GM18907 (cell line): Measurements from ENCODE around the gene FOXS1.

Experiments used
- ATAC-seq: cut with Tn5 transposase; IDR thresholded peaks from one replicate; pipeline ENCODE4 v1.9.1; 2021; ENCODE audit warnings: mild to moderate bottlenecking, moderate library complexity; ENCODE audit not compliant: unreplicated experiment

Gene FOXS1

DNA sequence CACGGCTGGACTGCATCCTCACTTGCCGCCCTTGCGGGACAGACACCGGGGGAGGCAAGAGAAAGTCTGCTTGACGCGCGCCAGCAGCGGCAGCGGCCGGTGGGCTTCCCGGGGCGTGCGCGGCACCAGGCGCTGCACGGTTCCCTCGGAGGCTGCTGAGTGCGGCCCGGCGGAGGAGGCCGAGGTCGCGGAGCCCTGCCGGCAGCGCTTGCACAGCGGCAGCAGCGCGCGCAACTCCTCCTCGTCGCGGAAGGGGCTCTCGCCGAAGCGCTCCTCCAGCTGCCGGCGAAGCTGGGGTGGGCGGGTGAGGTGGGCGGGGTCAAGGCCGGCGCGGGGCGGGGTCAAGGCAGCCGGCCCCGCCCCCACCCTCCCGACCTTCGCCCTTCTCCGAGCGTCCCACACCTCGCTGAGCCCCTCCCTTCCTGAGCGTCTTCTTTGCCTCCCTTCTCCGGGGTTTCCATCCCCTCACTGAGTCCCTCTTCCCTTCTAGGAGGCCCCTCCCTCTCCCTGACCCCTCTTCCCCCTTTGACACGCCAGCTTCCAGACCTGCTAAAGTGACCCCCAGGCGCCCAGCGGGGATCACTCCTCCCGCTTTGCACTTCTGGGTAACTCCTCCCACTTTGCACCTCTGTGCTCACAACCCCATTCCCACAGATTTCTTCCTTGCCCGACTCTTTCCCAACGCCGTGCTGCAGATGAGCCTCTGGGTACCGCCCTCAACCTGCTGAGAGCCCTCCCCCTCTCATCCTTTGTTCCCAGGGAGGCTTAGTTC lies 16.2 kb upstream of the FOXS1 start:
- ATAC-seq: peak; percentile 60

DNA sequence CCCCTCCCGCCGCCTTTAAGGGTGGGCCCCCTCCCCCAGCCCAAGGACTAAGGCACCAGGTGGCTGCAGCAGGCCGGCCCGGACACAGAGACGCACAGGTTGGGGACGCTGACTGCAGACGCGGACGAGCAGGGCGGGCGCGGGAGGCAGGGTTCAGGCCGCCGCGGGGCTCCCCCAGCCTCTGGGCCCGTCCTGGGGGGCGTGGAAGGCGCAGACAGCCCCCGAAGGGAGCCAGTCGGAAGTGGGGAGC lies 15.7 kb upstream of the FOXS1 start:
- peak; percentile 33 for ATAC-seq

DNA sequence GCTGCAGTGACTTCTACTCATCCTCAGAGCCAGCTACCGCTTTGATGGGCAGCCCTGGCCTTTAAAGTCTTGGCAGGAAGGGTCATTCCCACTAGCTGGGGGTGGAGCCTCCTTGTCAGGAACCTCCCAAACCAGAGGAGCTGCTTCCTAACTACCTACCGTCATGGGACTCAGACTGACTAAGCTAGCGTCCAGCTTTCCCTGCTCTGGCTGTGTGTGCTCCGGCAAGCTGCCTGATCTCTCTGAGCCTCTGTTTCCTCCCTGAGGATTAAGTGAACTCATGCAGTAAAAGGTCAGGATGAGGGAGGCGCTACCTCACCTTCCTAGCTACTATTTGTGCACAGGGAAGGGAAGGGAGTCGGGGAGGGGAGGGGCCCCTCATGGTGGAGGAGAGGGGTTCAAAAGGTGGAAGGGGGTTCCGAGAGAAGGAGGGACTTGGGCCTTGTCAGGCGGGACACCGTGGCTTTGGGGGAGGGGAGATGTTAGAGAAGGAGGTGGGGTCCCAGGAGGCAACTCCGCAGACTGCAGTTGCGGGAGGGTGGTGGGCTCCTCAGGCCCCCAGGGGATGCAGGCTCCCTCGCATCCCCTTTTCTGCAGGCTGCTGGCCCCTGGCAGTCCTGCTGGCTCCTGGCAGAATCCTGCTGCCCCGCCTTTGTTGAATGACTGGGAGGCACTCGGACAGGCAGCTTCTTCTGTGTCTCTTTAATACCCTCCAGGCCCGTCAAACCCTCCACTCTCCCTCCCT lies 15.2 kb upstream of the FOXS1 start:
- no peak for ATAC-seq

DNA sequence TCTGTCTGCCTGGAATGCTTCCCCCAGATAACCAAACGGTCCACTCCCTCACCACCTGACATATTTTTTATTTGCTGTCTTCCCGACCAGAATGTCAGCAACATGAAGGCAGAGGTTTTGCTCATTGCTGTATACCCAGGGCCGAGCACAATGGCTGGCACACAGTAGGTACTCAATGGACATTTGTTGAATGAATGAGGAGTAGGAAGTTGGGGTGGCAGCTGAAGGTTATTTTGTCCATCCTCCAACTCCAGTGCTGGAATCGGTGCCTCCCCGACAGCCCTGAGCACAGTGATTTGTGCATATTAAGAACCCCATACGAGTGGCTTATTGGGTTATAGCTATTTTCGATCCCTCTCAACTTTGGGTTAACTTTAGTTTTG lies 14.6 kb upstream of the FOXS1 start:
- ATAC-seq: no peak

DNA sequence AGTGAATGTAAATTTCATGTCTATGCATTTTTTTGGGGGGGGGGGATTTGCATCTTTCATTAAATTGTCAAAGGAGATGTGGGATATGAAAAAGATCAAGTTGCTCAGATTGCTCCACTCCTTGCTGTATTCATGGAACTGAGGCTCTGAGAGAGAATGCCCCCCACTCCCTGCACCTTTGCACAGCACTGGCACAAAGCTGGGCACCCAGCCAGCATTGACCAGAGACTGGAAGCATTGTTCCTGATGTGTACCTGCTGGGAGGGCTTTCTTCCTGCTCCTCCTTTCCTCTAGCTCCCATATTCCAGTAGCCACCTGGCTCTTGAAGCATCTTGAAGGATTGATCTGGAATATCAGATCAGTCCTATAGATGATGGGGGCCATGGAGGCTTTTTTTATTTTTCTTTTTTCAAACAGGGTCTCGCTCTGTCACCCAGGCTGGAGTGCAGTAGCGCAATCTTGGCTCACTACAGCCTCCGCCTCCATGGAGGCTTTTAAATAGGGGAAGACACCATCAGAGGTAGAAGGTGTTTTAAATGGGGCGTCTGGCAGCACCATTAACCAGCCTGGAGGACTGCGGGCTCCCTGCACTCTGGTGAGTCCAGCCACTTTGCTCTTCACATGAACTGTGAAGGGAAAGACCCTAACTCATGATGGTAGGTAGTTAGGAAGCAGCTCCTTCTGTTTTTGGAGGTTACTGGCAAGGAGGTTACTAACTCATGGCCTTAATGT lies 14.0 kb upstream of the FOXS1 start:
- ATAC-seq: no peak

DNA sequence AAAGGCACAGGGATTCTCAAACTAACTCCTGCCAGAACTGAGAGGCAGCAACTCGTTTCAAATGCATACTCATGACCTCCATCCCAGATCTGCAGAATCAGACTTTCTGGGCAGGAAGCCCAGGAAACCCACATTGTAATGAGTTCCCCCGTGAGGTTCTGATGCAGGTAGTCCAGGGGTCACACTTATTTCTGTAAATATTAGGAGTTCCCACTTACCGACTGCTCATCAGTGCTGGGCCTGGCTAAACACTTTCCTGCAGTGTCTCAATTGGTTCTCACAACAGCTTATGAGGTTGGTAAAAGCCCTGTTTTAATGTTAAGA lies 13.3 kb upstream of the FOXS1 start:
- no peak for ATAC-seq

DNA sequence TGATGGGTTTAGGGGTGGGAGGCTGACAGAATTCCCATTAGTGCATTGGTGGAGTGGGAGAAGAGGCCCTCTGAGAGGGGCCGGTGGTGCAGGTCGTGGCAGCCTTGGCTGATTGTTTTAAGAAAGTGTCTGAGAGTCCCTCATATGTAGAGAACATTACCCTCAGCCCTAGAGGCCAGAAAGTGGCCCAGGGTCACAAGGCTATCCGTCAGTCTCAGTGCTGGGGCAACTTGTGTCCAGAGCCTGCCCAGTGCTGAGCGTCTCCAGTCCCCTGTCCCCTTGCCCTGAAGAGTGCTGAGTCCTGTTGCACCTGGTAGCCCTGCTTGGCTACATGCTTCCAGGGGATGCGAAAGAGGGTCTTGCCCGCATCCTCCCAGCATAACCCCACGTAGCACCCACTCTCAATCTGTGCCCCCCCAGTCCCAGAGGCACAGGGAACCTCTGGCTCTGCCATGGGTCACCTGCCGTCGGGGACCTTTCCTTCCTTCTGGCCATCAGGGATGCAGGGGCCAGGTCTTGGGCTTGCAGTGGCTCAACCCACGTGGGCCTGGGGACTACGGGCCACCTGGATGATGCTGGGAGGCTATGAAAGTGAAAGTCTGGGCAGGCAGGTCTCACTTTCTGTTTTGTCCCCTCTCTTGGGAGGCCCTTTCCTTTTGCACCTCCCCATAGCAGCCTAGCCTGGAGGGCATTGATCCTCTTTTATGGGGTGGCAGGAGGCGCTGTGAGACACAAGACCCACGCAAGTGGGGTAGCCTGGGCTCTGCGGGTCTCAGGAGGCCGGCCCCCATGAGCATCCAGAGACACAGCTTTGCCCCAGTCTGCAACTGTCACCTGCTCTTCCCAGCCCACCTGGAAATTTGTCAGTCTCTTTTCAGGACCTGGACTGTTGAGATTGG lies 12.7 kb upstream of the FOXS1 start:
- ATAC-seq: no peak

DNA sequence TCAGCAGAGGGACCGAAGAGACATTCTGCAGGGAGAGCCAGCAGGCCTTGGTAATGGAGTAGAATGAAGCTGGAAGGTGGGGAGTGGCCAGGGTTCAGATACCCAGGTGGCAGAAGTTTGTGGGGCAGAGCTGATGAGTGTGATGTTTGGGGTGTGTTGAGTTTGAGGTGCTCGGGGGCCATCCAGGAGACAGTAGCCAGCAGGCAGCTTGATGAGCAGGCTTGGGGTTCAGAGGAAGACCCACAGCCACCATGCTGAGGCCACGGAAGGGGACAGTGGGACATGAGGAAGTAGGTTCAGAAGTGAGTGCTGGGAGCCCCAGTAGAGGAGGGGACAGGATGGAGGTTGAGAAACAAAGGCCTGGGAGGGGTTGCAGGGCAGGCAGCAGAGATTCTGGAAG lies 11.1 kb upstream of the FOXS1 start:
- no peak for ATAC-seq

DNA sequence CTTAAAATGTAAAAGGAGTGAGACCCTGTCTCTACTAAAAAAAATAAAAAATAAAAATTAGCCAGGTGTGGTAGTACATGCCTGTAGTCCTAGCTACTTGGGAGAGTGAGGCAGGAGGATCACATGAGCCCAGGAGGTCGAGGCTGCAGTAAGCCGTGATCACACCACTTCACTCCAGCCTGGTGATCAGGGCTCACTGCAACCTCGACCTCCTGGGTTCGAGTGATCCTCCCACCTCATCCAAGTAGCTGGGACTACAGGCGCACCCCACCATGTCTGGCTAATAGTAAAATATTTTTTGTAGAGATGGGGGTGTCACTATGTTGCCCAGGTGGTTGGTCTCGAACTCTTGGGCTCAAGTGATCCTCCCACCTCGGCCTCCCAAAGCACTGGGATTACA lies 8.1 kb upstream of the FOXS1 start:
- ATAC-seq: no peak

DNA sequence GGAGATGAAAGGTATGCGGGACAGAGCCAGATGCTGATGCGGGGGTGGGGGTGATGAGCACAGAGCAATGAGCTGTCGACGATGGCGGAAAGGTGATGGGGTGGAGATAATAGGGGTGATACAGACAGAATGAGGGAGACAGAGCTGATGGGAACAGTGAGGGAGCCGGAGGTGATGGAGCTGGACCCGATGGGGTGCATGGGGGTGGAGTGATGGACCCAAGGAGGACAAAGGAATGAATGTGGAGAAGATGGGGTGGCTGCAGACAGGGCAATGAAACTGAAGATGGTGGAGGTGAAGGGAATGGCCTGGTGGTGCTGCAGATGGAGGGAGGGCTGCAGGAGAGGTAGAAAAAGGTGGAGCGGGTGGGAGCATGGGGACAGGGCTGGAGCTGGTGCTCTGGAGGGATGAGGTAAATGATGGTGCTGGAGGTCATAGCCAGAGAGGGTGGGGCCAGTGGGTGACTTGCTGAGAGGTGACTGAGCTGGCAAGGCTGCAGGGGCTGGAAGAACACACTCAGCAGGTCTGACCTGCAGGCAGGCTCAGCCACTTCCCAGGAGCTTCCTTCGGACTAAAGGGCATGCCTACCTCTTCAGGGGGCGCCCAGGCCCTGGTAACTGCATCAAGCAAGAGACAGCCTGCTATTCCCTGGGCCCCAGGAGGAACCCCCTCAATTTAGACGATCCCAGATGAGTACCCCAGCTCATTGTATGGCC lies 6.0 kb upstream of the FOXS1 start:
- ATAC-seq: no peak

DNA sequence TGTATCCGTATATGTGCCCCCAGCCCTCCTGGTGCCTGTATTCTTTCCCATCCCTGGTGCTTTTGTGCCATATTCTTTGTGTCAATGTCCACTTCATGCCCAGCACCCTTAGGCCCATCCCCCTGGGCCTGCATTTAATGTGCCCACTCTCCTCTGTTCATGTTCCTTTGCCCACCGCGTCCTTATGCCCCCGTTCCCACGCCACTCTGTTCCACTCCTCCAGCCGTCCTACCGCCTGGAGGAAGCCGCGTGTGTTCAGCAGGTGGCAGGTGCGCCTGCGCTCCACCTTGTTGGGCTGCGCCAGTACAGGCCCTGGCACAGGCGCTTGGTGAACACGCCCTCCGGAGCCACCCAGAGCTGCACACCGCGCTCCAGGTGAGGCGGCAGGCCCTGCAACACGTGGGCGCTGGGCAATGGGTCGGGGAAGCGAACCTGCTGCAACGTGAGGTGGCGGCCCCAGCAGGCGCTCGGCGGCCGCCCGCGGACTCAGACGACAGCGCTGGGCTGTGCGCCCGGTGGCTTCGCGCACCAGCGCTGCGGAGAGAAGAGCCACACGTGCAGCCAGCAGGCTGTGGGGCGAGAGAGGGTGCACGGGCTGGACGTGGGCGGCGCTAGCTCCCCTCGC lies 4.0 kb upstream of the FOXS1 start:
- no peak for ATAC-seq

DNA sequence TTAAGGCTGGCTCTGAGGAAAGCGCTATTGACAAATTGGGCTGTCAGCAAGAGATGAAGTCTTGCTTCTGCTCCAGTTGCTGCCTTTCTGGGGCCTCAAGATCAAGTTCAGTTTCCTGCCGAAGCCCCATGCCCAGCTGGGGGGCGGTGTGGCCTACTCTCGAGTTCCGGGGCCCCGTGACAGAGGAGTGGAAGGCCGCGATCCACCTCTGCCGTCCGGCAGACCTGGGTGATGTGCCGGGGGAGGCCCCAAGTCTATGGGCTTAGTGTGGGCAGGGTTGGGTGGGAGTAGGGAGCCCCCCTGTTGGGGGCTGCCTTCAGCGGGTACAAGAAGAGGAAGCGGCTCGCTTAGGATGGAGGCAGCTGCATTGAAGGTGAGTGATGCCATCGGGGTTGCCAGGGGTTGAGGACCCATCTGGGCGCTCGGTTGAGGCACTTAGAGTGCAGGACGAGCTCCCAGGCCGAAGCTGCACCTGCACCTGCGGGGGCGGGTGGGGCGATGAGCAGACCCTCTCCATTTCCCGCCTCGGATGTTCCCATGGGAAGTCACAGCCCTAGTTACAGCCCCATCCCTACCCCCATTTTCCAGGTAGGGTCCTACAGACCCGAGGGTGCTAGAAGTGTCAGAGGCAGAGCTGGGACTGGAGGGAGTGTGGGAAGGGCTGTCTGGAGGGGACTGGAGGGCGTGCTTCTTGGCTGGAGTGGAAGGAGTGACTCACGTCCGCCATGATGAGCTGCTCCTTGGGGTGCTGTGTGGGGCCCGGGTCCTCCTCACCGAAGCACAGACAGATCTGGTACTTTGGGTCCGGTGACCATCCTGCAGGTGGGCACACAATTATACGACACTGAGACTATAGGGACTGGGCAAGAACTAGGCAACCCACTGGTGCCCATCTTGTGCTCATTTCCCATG lies 2.9 kb upstream of the FOXS1 start:
- no peak for ATAC-seq

DNA sequence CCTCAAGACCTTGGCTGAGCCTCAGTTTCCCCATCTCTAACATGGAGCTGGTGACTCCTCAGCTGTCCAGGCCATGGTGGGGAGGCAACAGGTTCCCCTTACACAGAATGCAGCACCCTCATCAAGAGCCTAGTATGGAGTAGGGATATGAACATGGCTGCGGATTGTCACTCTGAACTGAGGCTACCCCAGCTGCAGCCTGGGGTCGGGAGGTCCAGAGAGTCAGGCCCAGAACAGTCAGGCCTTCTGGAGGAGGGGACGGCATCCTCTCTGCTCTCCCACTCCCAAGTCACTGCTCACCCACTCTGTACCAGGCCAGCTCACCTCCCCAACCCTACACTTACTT lies 1.4 kb upstream of the FOXS1 start:
- ATAC-seq: no peak

DNA sequence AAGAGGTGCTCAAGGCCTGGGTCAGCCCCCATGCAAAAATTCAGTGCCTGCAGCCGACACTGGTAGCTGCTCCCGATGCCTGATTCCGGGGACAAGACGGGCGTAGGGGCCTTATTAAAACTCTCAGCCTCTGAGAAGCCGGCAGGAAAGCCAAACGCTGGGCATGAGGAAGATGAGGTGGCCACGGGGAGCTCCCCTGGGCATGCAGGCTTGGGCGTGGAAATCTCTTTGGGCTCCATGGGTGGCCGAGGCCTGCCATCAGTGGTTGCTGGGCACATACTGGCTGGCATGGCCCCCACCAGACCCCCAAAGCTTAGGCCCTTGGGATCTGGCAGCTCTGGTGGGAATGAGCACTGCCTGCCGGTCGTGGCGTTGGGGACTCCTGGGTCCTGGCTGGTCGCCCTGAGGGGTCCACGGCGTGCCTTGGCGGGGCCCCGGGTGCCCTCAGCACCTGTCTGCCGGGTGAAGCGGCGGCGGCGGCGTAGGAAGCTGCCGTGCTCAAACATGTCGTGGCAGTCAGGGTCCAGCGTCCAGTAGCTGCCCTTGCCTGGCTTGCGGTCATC lies 586 bp downstream of the FOXS1 start:
- no peak for ATAC-seq

DNA sequence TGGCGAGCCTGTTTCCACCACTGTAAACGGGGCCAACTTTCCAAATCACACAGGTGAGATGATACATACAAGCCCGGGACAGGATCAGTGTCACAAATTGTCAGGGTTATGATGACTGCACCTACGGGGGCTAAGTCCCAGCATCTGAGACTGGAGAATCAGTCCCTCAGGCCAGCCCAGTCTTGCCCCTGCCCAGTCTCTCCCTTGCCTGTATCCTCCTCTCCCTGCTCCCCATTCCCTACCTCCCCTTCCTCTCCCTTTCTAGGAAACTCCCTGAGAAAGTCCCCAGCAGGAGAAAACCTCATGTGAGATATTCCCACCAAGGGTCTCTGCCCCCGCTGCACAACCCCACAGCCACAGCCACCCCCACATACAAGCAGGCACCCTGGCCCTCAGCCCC lies 1.5 kb downstream of the FOXS1 start:
- no peak for ATAC-seq

DNA sequence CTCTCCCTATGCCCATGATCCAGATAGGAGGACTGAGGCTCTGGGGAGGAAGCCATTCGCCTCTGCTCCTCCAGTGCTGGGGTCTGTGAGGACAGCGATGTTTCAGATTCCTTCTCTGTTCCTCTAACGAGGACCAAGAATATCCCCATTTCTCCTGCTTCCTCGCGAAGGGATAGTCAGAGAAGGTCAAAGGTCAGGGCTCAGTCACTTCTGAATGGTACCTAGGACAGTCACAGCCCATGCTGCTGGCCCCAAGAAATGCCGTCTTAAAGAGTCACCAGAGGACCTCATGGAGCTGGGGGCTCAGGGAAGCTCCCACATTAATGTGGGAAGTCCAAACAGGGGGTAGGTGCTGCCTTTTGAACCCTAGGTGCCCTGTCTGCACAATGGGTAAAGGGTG lies 2.1 kb downstream of the FOXS1 start:
- no peak for ATAC-seq

DNA sequence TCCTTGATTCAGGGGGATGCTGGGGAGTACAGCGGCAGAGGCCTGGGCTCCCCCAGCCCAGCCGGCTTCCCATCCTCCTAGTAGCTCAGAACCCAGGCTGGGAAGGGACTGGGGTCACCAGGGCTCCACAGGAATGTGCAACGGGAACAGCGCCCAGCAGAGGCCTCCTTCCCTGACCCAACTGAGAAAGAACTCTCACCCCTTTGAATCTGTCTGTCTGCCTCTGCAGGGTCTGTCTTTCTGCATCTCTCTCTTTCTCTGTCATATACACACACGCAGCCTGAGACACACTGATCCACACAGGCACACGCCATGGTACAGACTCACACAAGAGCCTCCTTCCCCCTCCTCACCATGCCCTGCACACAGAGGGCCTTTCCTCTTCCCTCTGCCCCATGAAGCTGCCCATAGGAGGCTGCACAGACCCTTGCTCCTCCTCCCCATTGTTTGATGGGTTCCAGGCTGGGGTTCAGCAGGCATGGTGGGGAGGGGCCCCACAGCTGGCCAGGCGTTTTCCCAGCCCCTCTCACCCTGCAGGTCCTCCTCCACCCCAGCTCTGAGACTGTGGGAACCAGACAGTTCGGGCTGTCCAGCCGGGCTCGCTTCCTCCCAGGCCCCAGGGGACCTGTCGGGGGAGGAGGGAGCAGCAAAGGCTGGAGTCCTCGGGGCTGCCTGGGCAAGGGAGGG lies 2.8 kb downstream of the FOXS1 start:
- ATAC-seq: no peak

DNA sequence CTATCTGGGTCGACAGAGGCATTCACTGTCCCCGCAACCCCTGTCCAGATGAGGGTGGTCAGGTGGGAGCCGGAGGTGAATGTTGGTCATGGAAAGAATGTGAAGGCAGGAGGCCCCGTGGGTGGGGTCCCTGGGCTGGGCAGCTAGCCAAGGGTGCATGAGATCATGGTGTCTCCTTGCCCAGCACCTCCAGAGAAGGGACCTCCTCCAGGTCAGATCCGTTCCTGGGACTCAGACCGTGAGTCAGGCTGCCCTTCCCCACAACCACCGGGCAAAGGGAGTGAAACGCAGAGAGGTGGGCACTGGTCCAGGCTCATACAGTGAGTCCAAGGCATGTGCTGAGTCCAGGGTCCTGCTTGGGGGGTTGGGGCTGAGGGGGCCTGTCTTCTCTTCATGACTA lies 3.5 kb downstream of the FOXS1 start:
- no peak for ATAC-seq
